ENCODE measurements around the gene TRIM26. TPM values are rescaled to one million over a fixed set of nuclear protein-coding genes. Genes with fewer than 3 reads are reported as not detected.

The TRIM26 gene
- total RNA-seq, 1 donor from 2014 or later: 36.5 TPM

DNA sequence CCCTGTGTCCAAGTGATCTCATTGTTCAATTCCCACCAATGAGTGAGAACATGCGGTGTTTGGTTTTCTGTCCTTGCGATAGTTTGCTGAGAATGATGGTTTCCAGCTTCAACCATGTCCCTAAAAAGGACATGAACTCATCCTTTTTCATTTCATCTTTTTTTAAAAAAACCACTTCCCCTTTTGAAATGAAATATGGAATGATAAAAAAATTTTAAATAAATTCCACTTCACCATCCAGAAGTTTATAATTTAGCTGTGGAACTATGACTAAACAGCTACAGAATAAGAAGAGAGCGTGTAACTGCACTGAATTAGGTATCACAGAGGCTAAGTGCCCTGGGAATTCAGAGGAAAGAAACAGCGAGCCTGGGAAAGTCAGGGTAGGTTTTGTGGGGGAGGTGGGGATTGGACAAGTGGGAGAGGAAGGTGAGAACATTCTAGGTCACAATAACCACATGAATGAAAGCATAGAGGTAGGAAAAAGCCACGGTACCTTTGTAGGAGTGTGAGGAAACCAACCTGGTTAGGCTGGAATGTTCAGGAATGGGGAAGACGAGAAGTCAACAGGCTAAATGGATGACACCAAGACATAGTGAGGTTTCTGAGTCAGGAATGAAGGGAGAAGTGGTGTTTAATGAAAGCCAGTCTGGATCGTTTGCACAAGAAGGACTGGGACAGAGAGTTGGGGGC is 63.2 kb downstream of the TRIM26 start:
- no peak for DNase-seq (ENCODE audit: low read depth, low spot score)
- H3K27ac Mint-ChIP-seq (ENCODE audit: unreplicated experiment): no peak overlapping the region
- TF ChIP-seq, protein P1, sequence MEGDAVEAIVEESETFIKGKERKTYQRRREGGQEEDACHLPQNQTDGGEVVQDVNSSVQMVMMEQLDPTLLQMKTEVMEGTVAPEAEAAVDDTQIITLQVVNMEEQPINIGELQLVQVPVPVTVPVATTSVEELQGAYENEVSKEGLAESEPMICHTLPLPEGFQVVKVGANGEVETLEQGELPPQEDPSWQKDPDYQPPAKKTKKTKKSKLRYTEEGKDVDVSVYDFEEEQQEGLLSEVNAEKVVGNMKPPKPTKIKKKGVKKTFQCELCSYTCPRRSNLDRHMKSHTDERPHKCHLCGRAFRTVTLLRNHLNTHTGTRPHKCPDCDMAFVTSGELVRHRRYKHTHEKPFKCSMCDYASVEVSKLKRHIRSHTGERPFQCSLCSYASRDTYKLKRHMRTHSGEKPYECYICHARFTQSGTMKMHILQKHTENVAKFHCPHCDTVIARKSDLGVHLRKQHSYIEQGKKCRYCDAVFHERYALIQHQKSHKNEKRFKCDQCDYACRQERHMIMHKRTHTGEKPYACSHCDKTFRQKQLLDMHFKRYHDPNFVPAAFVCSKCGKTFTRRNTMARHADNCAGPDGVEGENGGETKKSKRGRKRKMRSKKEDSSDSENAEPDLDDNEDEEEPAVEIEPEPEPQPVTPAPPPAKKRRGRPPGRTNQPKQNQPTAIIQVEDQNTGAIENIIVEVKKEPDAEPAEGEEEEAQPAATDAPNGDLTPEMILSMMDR (conservative IDR thresholded peaks at IDR 0.05): no peak
- no peaks in the 10 kb centered on the region for H3K36me3 Mint-ChIP-seq (ENCODE audit: low read depth)
- no peaks in the 10 kb centered on the region for H3K9me3 Mint-ChIP-seq
- no peaks in the 10 kb centered on the region for H3K4me1 Mint-ChIP-seq
- peaks cover 62% of the 10 kb centered on the region for H3K27me3 Mint-ChIP-seq (ENCODE audit: low read depth)
- no peak overlapping the region for H3K4me3 Mint-ChIP-seq

DNA sequence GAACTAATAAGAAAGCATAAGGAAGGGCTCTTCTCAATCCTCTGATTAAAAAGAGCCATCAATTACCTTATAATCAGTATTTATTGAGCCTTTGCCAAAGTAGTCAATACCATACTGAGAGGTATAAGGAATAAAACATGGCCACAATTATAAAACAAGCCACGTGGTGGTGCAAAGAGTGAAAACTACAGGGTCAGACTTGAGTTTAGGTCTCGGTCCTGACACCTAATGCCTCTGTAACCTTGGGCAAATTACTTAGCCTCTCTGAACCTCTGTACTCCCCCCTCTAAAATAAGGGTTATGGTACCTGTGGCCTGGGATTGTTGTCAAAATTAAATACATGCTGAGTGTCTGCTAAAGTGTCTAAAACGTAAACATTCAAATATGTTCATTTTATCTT is 64.0 kb downstream of the TRIM26 start:
- H3K27me3 Mint-ChIP-seq (ENCODE audit: low read depth): peaks cover 62% of the 10 kb centered on the region
- DNase-seq (ENCODE audit: low read depth, low spot score): no peak
- H3K36me3 Mint-ChIP-seq (ENCODE audit: low read depth): no peaks in the 10 kb centered on the region
- H3K4me1 Mint-ChIP-seq: no peaks in the 10 kb centered on the region
- no peak overlapping the region for H3K27ac Mint-ChIP-seq (ENCODE audit: unreplicated experiment)
- no peak overlapping the region for H3K4me3 Mint-ChIP-seq
- no peaks in the 10 kb centered on the region for H3K9me3 Mint-ChIP-seq
- TF ChIP-seq, protein P1 (conservative IDR thresholded peaks at IDR 0.05): no peak

DNA sequence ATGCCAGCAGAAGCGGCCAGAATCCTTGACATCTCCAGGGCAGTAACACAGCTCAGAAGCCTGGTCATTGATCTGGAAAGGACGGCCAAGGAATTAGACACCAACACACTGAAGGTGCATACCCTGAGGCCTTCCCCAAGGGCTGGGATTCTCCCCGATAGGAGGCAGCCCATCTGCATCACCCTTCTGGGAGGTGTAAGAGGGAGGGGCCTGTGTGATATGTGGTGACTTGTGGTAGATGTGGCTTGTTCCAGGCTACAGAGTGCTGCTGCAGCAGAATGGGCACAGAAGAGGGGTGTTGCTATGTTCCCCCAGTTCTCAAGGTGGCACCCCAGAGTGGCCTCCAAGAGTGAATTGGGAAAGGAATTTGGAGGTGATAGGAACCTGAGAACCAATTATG is 66.1 kb downstream of the TRIM26 start:
- no peaks in the 10 kb centered on the region for H3K36me3 Mint-ChIP-seq (ENCODE audit: low read depth)
- H3K9me3 Mint-ChIP-seq: no peaks in the 10 kb centered on the region
- no peaks in the 10 kb centered on the region for H3K4me1 Mint-ChIP-seq
- no peak for DNase-seq (ENCODE audit: low read depth, low spot score)
- H3K4me3 Mint-ChIP-seq: no peak overlapping the region
- H3K27me3 Mint-ChIP-seq (ENCODE audit: low read depth): peaks cover 58% of the 10 kb centered on the region
- TF ChIP-seq, protein P1 (conservative IDR thresholded peaks at IDR 0.05): no peak
- no peak overlapping the region for H3K27ac Mint-ChIP-seq (ENCODE audit: unreplicated experiment)

DNA sequence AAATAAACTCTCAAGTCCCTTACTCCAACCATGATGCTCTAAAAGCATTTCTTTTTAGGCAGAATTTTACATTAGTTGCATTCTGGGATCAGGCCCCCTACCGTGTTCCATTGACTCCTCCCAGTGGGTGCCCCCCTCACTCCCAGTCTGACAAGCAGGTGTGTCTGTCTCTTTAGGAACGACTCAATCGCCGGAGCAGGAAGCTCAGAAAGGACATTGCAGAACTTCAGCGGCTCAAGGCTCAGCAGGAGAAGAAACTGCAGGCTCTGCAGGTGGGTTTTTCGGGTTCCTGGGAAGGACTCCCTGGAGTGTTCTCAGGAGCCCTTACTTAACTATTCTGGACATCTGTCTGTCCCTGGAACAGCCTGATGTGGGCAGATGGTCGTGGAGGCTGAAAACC is 67.4 kb downstream of the TRIM26 start:
- H3K4me3 Mint-ChIP-seq: no peak overlapping the region
- H3K27ac Mint-ChIP-seq (ENCODE audit: unreplicated experiment): no peak overlapping the region
- DNase-seq (ENCODE audit: low read depth, low spot score): no peak
- H3K4me1 Mint-ChIP-seq: no peaks in the 10 kb centered on the region
- TF ChIP-seq, protein P1 (conservative IDR thresholded peaks at IDR 0.05): no peak
- H3K9me3 Mint-ChIP-seq: no peaks in the 10 kb centered on the region
- H3K36me3 Mint-ChIP-seq (ENCODE audit: low read depth): no peaks in the 10 kb centered on the region
- H3K27me3 Mint-ChIP-seq (ENCODE audit: low read depth): peaks cover 64% of the 10 kb centered on the region

DNA sequence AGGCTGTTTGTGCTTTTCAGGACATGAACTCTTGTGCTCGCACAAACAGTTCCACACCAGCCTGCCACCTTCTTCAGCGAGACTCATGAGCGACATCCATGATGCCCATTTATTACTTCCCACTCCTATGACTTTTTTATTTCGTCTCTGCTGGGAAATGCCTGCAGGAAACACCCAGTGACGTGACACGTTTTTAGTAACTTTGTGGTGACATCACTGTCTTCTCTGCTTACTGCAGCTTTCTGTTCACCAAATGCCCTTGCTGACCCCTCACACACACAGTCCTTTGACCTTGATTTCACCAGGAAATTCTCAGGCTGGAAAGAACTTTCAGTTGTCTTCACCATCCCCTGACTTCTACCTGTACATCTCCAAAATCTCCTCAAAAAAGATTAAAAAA is 68.4 kb downstream of the TRIM26 start:
- no peak for DNase-seq (ENCODE audit: low read depth, low spot score)
- no peaks in the 10 kb centered on the region for H3K9me3 Mint-ChIP-seq
- H3K4me1 Mint-ChIP-seq: no peaks in the 10 kb centered on the region
- no peak overlapping the region for H3K27ac Mint-ChIP-seq (ENCODE audit: unreplicated experiment)
- peaks cover 66% of the 10 kb centered on the region for H3K27me3 Mint-ChIP-seq (ENCODE audit: low read depth)
- TF ChIP-seq, protein P1 (conservative IDR thresholded peaks at IDR 0.05): no peak
- H3K36me3 Mint-ChIP-seq (ENCODE audit: low read depth): no peaks in the 10 kb centered on the region
- H3K4me3 Mint-ChIP-seq: no peak overlapping the region

Data from neural crest cell (in vitro differentiated cells).